Neuronal stem cell (in vitro differentiated cells): ENCODE measurements around the gene PTX4.

Experiments
- DNase-seq: peaks from one replicate; pipeline ENCODE4 v3.0.0-alpha.2; 2013; ENCODE audit warnings: low spot score
- H2AFZ ChIP-seq: one replicate; pipeline ENCODE4 v1.6.1; 2013; ENCODE audit warnings: mild to moderate bottlenecking, low read length, inconsistent platforms
- H2AK5ac ChIP-seq: 2 replicates; pipeline ENCODE4 v1.6.1; 2013; ENCODE audit warnings: low read depth, mild to moderate bottlenecking, inconsistent platforms, low read length, moderate library complexity, mixed read lengths
- H2BK120ac ChIP-seq: 2 replicates; pipeline ENCODE4 v1.6.1; 2013; ENCODE audit warnings: low read depth, mild to moderate bottlenecking, inconsistent platforms, low read length, moderate library complexity, mixed read lengths
- H2BK12ac ChIP-seq: one replicate; pipeline ENCODE4 v1.6.1; 2013; ENCODE audit warnings: low read length, inconsistent platforms
- H2BK15ac ChIP-seq: 2 replicates; pipeline ENCODE4 v1.6.1; 2013; ENCODE audit warnings: mild to moderate bottlenecking, low read length, inconsistent platforms, mixed read lengths
- H2BK5ac ChIP-seq: one replicate; pipeline ENCODE4 v1.6.1; 2013; ENCODE audit warnings: inconsistent platforms, mild to moderate bottlenecking, low read length, moderate library complexity
- H3K14ac ChIP-seq: one replicate; pipeline ENCODE4 v1.6.1; 2013; ENCODE audit warnings: low read length, inconsistent platforms
- H3K18ac ChIP-seq: 2 replicates; pipeline ENCODE4 v1.6.1; 2013; ENCODE audit warnings: low read length, inconsistent platforms
- H3K23ac ChIP-seq: 2 replicates; pipeline ENCODE4 v1.6.1; 2013; ENCODE audit warnings: low read depth, mild to moderate bottlenecking, mixed read lengths, low read length, inconsistent platforms; ENCODE audit not compliant: poor library complexity
- H3K27ac ChIP-seq: replicated peaks from 3 replicates; pipeline ENCODE4 v1.5.1; 2013; ENCODE audit warnings: low read length, inconsistent platforms
- H3K27me3 ChIP-seq, 3 experiments: 2 replicates each; pipeline ENCODE4 v1.6.1; 2013; ENCODE audit warnings: low read length in 3 of 3, mild to moderate bottlenecking in 2 of 3, inconsistent platforms in 1 of 3, low read depth in 1 of 3, mixed read lengths in 1 of 3, moderate library complexity in 1 of 3; ENCODE audit not compliant: control insufficient read depth in 3 of 3, insufficient read depth in 3 of 3
- H3K36me3 ChIP-seq, 2 donors: replicated peaks in 1 of 2; 2 replicates each; pipeline ENCODE4 v1.6.1; 2013; ENCODE audit warnings: low read length in 2 of 2; ENCODE audit not compliant: control insufficient read depth in 2 of 2, insufficient read depth in 2 of 2
- H3K4ac ChIP-seq: 2 replicates; pipeline ENCODE4 v1.6.1; 2013; ENCODE audit warnings: inconsistent platforms, mild to moderate bottlenecking, low read length, moderate library complexity
- H3K4me1 ChIP-seq, 2 donors: 1 replicate in 1 of 2; 2 replicates in 1 of 2; pipeline ENCODE4 v1.6.1; 2013; ENCODE audit warnings: low read length in 2 of 2, low read depth in 1 of 2; ENCODE audit not compliant: control insufficient read depth in 2 of 2, insufficient read depth in 1 of 2
- H3K4me2 ChIP-seq: one replicate; pipeline ENCODE4 v1.6.1; 2013; ENCODE audit warnings: mild to moderate bottlenecking, low read length, inconsistent platforms; ENCODE audit not compliant: insufficient read depth, poor library complexity, severe bottlenecking
- H3K4me3 ChIP-seq, 2 donors: 2 replicates each; pipeline ENCODE4 v1.5.1; 2013; ENCODE audit warnings: low read length in 2 of 2, mild to moderate bottlenecking in 2 of 2, inconsistent platforms in 1 of 2, moderate library complexity in 1 of 2
- H3K79me1 ChIP-seq: one replicate; pipeline ENCODE4 v1.6.1; 2013; ENCODE audit warnings: low read depth, mild to moderate bottlenecking, inconsistent platforms, low read length, moderate library complexity
- H3K9ac ChIP-seq: one replicate; pipeline ENCODE4 v1.6.1; 2013; ENCODE audit warnings: mild to moderate bottlenecking, low read depth, low read length, inconsistent platforms; ENCODE audit not compliant: poor library complexity
- H3K9me3 ChIP-seq, 2 donors: replicated peaks in 1 of 2; 2 replicates each; pipeline versions ENCODE3 to v1.6.1; 2013; ENCODE audit warnings: low read length in 2 of 2, mild to moderate bottlenecking in 2 of 2, inconsistent platforms in 1 of 2, low read depth in 1 of 2, mixed read lengths in 1 of 2, moderate library complexity in 1 of 2; ENCODE audit not compliant: control insufficient read depth in 2 of 2, insufficient read depth in 1 of 2
- H4K8ac ChIP-seq: one replicate; pipeline ENCODE4 v1.6.1; 2013; ENCODE audit warnings: low read depth, mild to moderate bottlenecking, inconsistent platforms, low read length, moderate library complexity
- H4K91ac ChIP-seq: one replicate; pipeline ENCODE4 v1.6.1; 2013; ENCODE audit warnings: low read length, low read depth, mild to moderate bottlenecking, inconsistent platforms; ENCODE audit not compliant: poor library complexity
- WGBS, 2 donors: extraction: QIAGEN DNeasy Blood & Tissue Kit; methylation state at CpG; one replicate each; pipeline ENCODE4 v1.1.7; 2013; ENCODE audit warnings: missing lambda C conversion rate in 2 of 2, mixed read lengths in 1 of 2; ENCODE audit not compliant: insufficient read length in 2 of 2, insufficient replicate concordance in 1 of 2; ENCODE audit errors: extremely low coverage in 2 of 2; 5-methylcytosine and 5-hydroxymethylcytosine counted together

PTX4 gene

DNA sequence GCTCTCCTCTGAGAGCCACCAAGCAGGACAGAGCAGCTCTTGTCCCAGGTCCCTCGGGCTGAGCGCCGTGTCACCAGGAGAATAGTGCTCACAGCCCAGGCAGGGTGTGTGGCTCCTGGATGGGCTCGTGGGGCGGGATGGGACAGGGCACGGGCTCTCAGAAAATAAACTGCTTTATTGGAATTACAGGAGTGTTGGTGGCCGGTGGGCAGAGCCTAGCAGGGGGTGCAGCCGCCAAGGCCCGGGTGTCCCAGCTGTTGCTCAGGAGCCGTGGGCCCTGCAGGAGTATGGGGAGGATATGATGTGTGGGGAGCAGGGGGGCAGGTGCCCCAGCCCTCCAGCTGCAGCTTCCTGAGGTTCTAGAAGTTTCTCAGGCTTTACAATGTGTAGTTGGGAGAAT, 21.5 kb upstream of the PTX4 start:
- Histone ChIP-seq H2BK120ac (no peak overlapping the region), H3K36me3 (peaks cover 27 to 81% of the 10 kb centered on the region in 2 donors), H3K4me1 (no peaks in the 10 kb centered on the region), H4K8ac (peak overlapping the region; percentile 17), H4K91ac (no peak overlapping the region), H3K4me3 (no peak overlapping the region), H3K27ac (no peak overlapping the region), H3K9ac (no peak overlapping the region), H3K4ac (no peak overlapping the region), H3K4me2 (no peak overlapping the region), H2BK12ac (no peak overlapping the region), H2BK15ac (no peak overlapping the region), H2AK5ac (no peak overlapping the region), H3K27me3 (no peaks in the 10 kb centered on the region), H2AFZ (no peak overlapping the region), H3K9me3 (peaks cover 4 to 7% of the 10 kb centered on the region in 2 donors), H3K18ac (no peak overlapping the region), H3K79me1 (peaks cover 10% of the 10 kb centered on the region), H3K23ac (no peak overlapping the region), H2BK5ac (no peak overlapping the region), H3K14ac (no peak overlapping the region)
- WGBS, 2 donors: no CpG with 5 or more reads among the region's 10 CpGs
- no peak for DNase-seq

DNA sequence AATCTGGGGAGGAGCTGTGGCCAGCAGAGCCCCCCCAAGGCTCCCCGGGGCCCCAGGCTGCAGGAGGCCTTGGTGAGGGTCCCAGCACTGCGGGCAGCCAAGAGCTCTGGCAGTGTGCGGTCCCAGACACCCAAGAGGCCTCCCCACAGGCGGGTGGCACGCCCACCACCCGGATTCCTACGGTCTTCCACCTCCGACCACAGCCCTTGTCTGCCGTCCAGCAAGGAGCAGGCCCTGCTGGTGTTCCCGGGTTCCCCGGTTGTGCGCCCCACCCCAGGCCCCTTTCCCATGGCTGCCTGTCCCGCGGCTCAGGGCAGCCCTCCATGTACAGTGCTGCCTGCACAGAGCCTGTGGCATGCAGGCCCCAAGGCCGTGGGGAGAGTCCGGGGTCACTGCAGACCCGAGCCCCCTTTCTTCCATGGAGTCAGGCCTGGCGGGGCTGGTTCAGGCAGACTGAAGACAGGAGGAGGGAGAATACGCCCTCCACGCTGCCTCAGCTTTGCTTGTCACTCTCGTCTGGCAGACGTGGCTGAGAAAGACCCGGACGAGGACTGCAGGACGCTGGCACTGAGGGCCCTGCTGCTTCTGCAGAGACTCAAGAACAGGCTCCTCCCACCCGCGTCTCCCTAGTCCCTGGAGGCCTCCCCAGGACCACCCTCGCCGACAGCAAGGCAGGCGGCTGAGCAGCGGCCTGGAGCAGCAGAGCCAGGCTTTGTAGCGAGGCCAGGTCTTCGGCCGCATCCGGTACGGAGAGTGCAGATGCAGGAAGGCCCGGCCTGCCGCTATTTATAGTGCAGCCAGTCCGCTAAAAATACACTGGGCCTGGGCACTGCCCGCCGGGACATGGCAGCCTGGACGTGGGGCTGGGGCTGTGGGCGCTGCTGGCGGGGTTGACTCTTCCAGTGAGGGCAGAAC, 20.8 kb upstream of the PTX4 start:
- Histone ChIP-seq H3K4ac (no peak overlapping the region), H3K79me1 (peaks cover 10% of the 10 kb centered on the region), H3K27ac (no peak overlapping the region), H3K18ac (no peak overlapping the region), H2BK15ac (no peak overlapping the region), H3K9ac (no peak overlapping the region), H3K27me3 (no peaks in the 10 kb centered on the region), H2BK120ac (no peak overlapping the region), H3K9me3 (peaks cover 4 to 6% of the 10 kb centered on the region in 2 donors), H2BK12ac (no peak overlapping the region), H3K4me3 (no peak overlapping the region), H2BK5ac (peak overlapping the region; percentile 75), H4K8ac (peak overlapping the region; percentile 92), H3K23ac (no peak overlapping the region), H3K4me1 (no peaks in the 10 kb centered on the region), H4K91ac (no peak overlapping the region), H3K14ac (no peak overlapping the region), H3K4me2 (no peak overlapping the region), H3K36me3 (peaks cover 27 to 82% of the 10 kb centered on the region in 2 donors), H2AK5ac (no peak overlapping the region), H2AFZ (no peak overlapping the region)
- DNase-seq: no peak
- WGBS, 2 donors: no CpG with 5 or more reads among the region's 44 CpGs

DNA sequence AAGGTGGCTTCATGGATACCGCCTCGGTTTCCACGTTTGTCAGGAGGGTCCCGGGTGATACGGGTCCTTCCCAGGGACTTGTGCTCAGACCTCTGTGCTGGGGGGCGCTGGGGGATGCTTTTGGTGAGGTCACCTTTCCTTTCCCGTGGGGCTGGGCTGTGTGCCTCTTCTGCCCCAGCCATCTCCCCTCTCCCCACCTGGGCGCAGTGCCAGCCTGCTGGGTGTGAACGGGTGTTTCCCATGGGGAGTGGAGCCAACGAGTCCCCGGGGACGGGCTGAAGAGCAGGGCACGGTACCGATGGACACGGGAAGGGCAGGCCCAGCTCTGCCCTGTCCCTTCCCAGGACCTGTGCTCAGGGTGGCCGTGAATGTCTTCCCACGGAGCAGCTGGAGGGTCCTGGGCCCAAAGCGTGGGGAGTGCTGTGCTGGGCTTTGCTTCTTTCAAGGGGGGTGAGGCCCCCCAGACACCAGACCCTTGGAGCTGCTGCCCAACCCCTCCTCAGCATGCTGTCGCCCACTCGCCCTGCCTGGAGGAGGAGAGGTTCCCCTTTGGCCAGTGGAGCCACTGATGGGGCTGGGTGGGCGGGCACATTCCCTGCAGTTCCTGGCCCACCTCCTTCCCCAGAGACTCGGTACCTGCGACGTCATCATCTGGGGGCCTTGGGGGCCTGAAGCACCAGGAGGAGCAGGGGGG, 19.9 kb upstream of the PTX4 start:
- no peak overlapping the region for H3K18ac ChIP-seq
- H3K9me3 ChIP-seq: peaks cover 0 to 2% of the 10 kb centered on the region in 2 donors
- WGBS, 2 donors: no CpG with 5 or more reads among the region's 24 CpGs
- no peak overlapping the region for H2BK15ac ChIP-seq
- no peak for DNase-seq
- H4K91ac ChIP-seq: no peak overlapping the region
- no peak overlapping the region for H3K23ac ChIP-seq
- H3K4me1 ChIP-seq: no peaks in the 10 kb centered on the region
- no peak overlapping the region for H2AK5ac ChIP-seq
- H2AFZ ChIP-seq: no peak overlapping the region
- no peak overlapping the region for H3K9ac ChIP-seq
- peaks cover 26 to 79% of the 10 kb centered on the region in 2 donors for H3K36me3 ChIP-seq
- H2BK12ac ChIP-seq: no peak overlapping the region
- H4K8ac ChIP-seq: peak overlapping the region; percentile 92
- no peak overlapping the region for H3K27ac ChIP-seq
- no peak overlapping the region for H3K4me2 ChIP-seq
- peak overlapping the region; percentile 75 for H2BK5ac ChIP-seq
- no peak overlapping the region for H3K4ac ChIP-seq
- H3K79me1 ChIP-seq: peaks cover 10% of the 10 kb centered on the region
- no peaks in the 10 kb centered on the region for H3K27me3 ChIP-seq
- no peak overlapping the region for H3K4me3 ChIP-seq
- no peak overlapping the region for H2BK120ac ChIP-seq
- no peak overlapping the region for H3K14ac ChIP-seq
